AG10803 (cell line): ENCODE results near the gene KATNAL1.
A peak's percentile ranks its signal among the peaks of the same experiment; 100 is the strongest.

Experiments used
- DNase-seq: peaks from one replicate; pipeline ENCODE4 v3.0.0; 2010; ENCODE audit warnings: low read depth
- H3K4me3 ChIP-seq: 2 replicates; pipeline ENCODE4 v1.5.1; 2011; ENCODE audit warnings: mild to moderate bottlenecking, low read length, control low read depth
- CTCF ChIP-seq: conservative IDR thresholded peaks from 2 replicates; pipeline ENCODE4 v1.5.1; 2011; ENCODE audit warnings: mild to moderate bottlenecking, low read length, control low read depth, inconsistent platforms

The KATNAL1 gene

GRCh38 chr13:30222254-30222653, 85.1 kb downstream of the KATNAL1 start:
- TF ChIP-seq CTCF, result no peak
- H3K4me3 ChIP-seq, result no peak overlapping the region
- no peak for DNase-seq

- no peak for TF ChIP-seq CTCF
- no peak for DNase-seq
- H3K4me3 ChIP-seq, result no peak overlapping the region
These were observed 91.2 kb downstream of the KATNAL1 start for GRCh38 chr13:30216111-30216510.

- DNase-seq, result no peak
- TF ChIP-seq CTCF, result no peak
- H3K4me3 ChIP-seq, result no peak overlapping the region
These were observed 95.1 kb downstream of the KATNAL1 start for GRCh38 chr13:30212256-30212655.

DNA sequence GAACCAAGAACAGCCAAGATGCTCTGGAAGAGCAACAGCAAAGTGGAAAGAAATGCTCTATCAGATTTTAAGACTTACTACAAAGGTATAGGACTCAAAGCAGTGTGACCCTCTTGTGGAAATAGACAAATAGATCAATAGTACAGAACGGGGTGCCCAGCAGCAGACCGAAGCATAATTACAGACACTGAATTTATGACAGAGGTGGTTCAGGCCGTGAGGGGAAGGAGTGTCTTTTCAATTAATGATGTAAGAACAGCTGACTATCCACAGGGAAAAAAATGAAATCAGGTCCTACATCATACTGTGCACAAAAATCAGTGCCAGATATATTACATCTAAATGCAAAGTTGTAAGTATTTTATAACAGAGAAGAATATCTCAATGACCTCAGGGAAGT, 95.6 kb downstream of the KATNAL1 start:
- H3K4me3 ChIP-seq, result no peak overlapping the region
- DNase-seq, result no peak
- no peak for TF ChIP-seq CTCF

DNA sequence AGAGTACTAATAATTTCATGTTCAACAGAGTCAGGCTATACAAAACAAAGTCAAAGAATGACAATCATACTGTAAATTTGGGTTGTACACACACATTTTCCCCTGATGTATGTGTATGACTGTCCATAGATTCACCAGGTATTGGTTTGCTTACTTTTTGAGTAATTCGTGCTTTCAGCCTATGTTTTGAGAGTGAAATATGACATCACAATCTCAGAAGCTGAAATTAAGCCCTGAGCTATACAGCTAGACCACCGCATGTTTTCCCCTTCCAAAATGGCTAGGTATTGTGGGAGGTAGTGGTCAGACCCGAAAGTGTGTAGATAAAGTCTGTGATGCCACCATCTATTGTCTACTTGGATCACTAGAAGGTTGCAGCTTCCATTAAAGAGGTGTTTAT, 102.8 kb downstream of the KATNAL1 start:
- DNase-seq, result no peak
- TF ChIP-seq CTCF, result no peak
- H3K4me3 ChIP-seq, result no peak overlapping the region

DNA sequence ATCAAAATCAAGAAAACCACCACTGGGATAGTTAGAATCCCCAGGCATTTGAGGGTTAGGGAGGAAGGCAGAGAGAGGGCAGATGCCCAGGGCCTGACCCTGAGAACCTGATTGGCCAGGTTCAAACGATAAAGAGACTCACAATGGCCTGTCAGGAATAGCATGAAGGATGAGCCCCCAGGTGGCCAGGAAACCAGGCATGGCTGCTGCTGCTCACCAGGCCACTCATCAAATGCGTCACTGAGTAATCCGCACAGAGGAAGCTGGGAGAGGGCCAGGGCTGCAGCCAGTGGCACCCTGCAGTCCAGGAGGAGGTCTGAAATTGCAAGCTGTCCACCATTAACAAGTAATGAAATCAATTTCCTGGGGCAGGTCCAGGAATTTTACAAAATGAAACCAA, 111.3 kb downstream of the KATNAL1 start:
- TF ChIP-seq CTCF, result no peak
- no peak for DNase-seq
- H3K4me3 ChIP-seq, result no peak overlapping the region

GRCh38 chr13:30194906-30195305, 112.4 kb downstream of the KATNAL1 start:
- no peak for TF ChIP-seq CTCF
- no peak overlapping the region for H3K4me3 ChIP-seq
- DNase-seq, result peak; percentile 11
